Measurements from ENCODE around the gene C11orf52.
"Not testable (repeated sequence)": the region's sequence is repeated elsewhere in the genome, so short reads cannot be mapped to it uniquely, and the experiment has no call there.

Gene C11orf52

GRCh38 chr11:111913031-111913861 lies 5.5 kb upstream of the C11orf52 start:
- no peak for DNase-seq (ENCODE audit: low spot score)

- no peak for DNase-seq (ENCODE audit: low spot score)
Observed at GRCh38 chr11:111913997-111914396, 4.7 kb upstream of the C11orf52 start.

GRCh38 chr11:111916768-111917167 lies 1.9 kb upstream of the C11orf52 start:
- no peak for DNase-seq (ENCODE audit: low spot score)

- DNase-seq (ENCODE audit: low spot score), result no peak
Observed at GRCh38 chr11:111917312-111917711, 1.4 kb upstream of the C11orf52 start.

- no peak for DNase-seq (ENCODE audit: low spot score)
Observed at GRCh38 chr11:111917788-111918187, 925 bp upstream of the C11orf52 start.

- DNase-seq (ENCODE audit: low spot score), result no peak
Observed at GRCh38 chr11:111920908-111921307, 2.2 kb downstream of the C11orf52 start.

GRCh38 chr11:111921541-111922230 lies 3.0 kb downstream of the C11orf52 start:
- no peak for DNase-seq (ENCODE audit: low spot score)

GRCh38 chr11:111922803-111923202 lies 4.1 kb downstream of the C11orf52 start:
- no peak for DNase-seq (ENCODE audit: low spot score)

GRCh38 chr11:111923351-111923788 lies 4.7 kb downstream of the C11orf52 start:
- no peak for DNase-seq (ENCODE audit: low spot score)

GRCh38 chr11:111923951-111924350 lies 5.2 kb downstream of the C11orf52 start:
- no peak for DNase-seq (ENCODE audit: low spot score)

- no peak for DNase-seq (ENCODE audit: low spot score)
Observed at GRCh38 chr11:111925953-111926352, 7.2 kb downstream of the C11orf52 start.

- peak; percentile 96 for DNase-seq (ENCODE audit: low spot score)
Observed at GRCh38 chr11:111926505-111927391, 8.0 kb downstream of the C11orf52 start.

- DNase-seq (ENCODE audit: low spot score), result no peak
Observed at GRCh38 chr11:111930472-111930871, 11.8 kb downstream of the C11orf52 start.

GRCh38 chr11:111932611-111932950 lies 13.9 kb downstream of the C11orf52 start:
- peak; percentile 75 for DNase-seq (ENCODE audit: low spot score)

GRCh38 chr11:111933176-111933575 lies 14.5 kb downstream of the C11orf52 start:
- not testable (repeated sequence) for DNase-seq (ENCODE audit: low spot score)

- DNase-seq (ENCODE audit: low spot score), result no peak
Observed at GRCh38 chr11:111933872-111934271, 15.2 kb downstream of the C11orf52 start.

GRCh38 chr11:111934306-111934705 lies 15.6 kb downstream of the C11orf52 start:
- DNase-seq (ENCODE audit: low spot score), result no peak

- peak; percentile 37 for DNase-seq (ENCODE audit: low spot score)
Observed at GRCh38 chr11:111935317-111936039, 16.8 kb downstream of the C11orf52 start.

- no peak for DNase-seq (ENCODE audit: low spot score)
Observed at GRCh38 chr11:111936040-111936540, 17.4 kb downstream of the C11orf52 start.

GRCh38 chr11:111937461-111937769 lies 18.7 kb downstream of the C11orf52 start:
- DNase-seq (ENCODE audit: low spot score), result no peak

- DNase-seq (ENCODE audit: low spot score), result no peak
Observed at GRCh38 chr11:111937844-111938243, 19.1 kb downstream of the C11orf52 start.

GRCh38 chr11:111938687-111939160 lies 20.0 kb downstream of the C11orf52 start:
- DNase-seq (ENCODE audit: low spot score), result peak; percentile 70
